ENCODE measurements around the gene VSIR. TPM values are rescaled to one million over a fixed set of nuclear protein-coding genes. Genes with fewer than 3 reads are reported as not detected.
A peak's percentile ranks its signal among the peaks of the same experiment; 100 is the strongest.

Gene VSIR
- total and polyA plus RNA-seq, 2 experiments from 2014 or later = 81.6 to 153 TPM

DNA sequence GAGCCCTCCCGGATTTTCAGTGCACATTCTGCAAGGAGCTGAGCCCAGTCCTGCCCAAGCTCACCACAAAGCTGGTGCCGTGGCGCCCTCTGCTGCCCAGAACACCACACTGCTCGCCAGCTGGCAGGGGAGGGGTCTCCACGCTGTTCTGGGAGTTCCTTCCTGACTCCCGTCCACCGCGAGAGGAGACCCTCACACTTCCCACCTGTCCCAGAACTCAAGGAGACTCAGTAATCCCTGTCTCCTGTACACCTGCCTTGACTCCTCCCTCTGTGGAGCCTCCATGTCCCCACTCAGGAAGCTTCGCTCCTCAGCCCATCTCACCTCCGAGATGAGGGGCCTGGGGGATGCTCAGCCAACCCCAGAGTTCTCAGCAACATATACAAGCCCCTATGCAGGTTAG, 65.0 kb downstream of the VSIR start:
- TF ChIP-seq EZH2phosphoT487 (IDR thresholded peaks at IDR 0.05; ENCODE audit: insufficient read depth, low read depth) (no peak), EZH2 (IDR thresholded peaks at IDR 0.05; ENCODE audit: insufficient read depth, poor library complexity, severe bottlenecking) (no peak)
- Histone ChIP-seq H3K4me1 (ENCODE audit: insufficient read depth) (peaks cover 6% of the 10 kb centered on the region), H3K36me3 (ENCODE audit: low read depth) (no peaks in the 10 kb centered on the region), H3K79me2 (ENCODE audit: insufficient read depth) (no peaks in the 10 kb centered on the region), H3K9me2 (ENCODE audit: insufficient read depth) (no peaks in the 10 kb centered on the region), H2AFZ (no peak overlapping the region), H4K20me1 (ENCODE audit: insufficient read depth) (no peaks in the 10 kb centered on the region), H3K4me2 (ENCODE audit: unreplicated experiment) (no peak overlapping the region), H3K27ac (no peak overlapping the region), H3F3A (ENCODE audit: insufficient read depth) (no peaks in the 10 kb centered on the region), H3K9me3 (ENCODE audit: low read depth) (no peaks in the 10 kb centered on the region), H3K9ac (no peak overlapping the region), H3K27me3 (replicated peaks; ENCODE audit: insufficient read depth) (no peaks in the 10 kb centered on the region), H3K4me3 (no peak overlapping the region)
- DNase-seq = peak; percentile 57
- WGBS, 2 experiments (ENCODE audit: low coverage in 1 of 2, low lambda C conversion rate in 2 of 2, missing lambda C conversion rate in 2 of 2) = 12 to 16% methylated on average over 8 to 10 of the region's 10 CpGs
- in situ Hi-C loops (cut with MboI) = no loop called here

DNA sequence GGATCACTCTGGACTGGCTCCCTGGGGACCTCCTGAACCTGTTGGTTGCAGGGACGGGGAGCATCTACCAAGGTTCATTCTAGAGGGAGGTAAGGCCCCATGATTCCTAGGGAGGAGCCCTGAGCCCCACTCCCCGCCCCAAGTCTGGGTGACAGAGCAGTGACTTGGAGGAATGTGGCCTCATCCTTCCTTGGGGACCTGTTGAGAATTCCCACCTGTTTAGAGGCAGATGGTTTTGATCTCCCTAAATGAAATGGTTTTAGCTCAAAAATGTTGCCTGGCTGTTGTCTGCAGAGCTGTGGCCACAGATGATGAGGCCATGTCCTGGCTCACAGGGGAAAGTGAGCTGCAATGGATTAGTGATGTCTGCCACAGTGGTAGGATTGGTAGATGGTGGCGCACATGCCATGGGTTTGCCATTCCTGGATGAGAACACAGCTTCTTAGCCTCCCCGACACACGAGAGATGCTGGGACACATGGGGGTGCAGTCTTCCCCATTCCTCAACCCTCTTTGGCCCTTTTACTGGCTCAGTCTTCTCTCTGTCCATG, 66.0 kb downstream of the VSIR start:
- DNase-seq = no peak
- no peaks in the 10 kb centered on the region for H3K36me3 ChIP-seq (ENCODE audit: low read depth)
- H3K9ac ChIP-seq = no peak overlapping the region
- 52 to 53% methylated on average over 5 of the region's 5 CpGs for WGBS, 2 experiments (ENCODE audit: low coverage in 1 of 2, low lambda C conversion rate in 2 of 2, missing lambda C conversion rate in 2 of 2)
- no peaks in the 10 kb centered on the region for H3K9me3 ChIP-seq (ENCODE audit: low read depth)
- in situ Hi-C loops (cut with MboI) = no loop called here
- H3K4me1 ChIP-seq (ENCODE audit: insufficient read depth) = no peaks in the 10 kb centered on the region
- H4K20me1 ChIP-seq (ENCODE audit: insufficient read depth) = no peaks in the 10 kb centered on the region
- no peak overlapping the region for H2AFZ ChIP-seq
- TF ChIP-seq EZH2 (IDR thresholded peaks at IDR 0.05; ENCODE audit: insufficient read depth, poor library complexity, severe bottlenecking) (no peak), EZH2phosphoT487 (IDR thresholded peaks at IDR 0.05; ENCODE audit: insufficient read depth, low read depth) (no peak)
- no peaks in the 10 kb centered on the region for H3K27me3 ChIP-seq (replicated peaks; ENCODE audit: insufficient read depth)
- H3K27ac ChIP-seq = no peak overlapping the region
- H3K79me2 ChIP-seq (ENCODE audit: insufficient read depth) = no peaks in the 10 kb centered on the region
- H3K9me2 ChIP-seq (ENCODE audit: insufficient read depth) = no peaks in the 10 kb centered on the region
- no peak overlapping the region for H3K4me3 ChIP-seq
- no peak overlapping the region for H3K4me2 ChIP-seq (ENCODE audit: unreplicated experiment)
- H3F3A ChIP-seq (ENCODE audit: insufficient read depth) = no peaks in the 10 kb centered on the region

DNA sequence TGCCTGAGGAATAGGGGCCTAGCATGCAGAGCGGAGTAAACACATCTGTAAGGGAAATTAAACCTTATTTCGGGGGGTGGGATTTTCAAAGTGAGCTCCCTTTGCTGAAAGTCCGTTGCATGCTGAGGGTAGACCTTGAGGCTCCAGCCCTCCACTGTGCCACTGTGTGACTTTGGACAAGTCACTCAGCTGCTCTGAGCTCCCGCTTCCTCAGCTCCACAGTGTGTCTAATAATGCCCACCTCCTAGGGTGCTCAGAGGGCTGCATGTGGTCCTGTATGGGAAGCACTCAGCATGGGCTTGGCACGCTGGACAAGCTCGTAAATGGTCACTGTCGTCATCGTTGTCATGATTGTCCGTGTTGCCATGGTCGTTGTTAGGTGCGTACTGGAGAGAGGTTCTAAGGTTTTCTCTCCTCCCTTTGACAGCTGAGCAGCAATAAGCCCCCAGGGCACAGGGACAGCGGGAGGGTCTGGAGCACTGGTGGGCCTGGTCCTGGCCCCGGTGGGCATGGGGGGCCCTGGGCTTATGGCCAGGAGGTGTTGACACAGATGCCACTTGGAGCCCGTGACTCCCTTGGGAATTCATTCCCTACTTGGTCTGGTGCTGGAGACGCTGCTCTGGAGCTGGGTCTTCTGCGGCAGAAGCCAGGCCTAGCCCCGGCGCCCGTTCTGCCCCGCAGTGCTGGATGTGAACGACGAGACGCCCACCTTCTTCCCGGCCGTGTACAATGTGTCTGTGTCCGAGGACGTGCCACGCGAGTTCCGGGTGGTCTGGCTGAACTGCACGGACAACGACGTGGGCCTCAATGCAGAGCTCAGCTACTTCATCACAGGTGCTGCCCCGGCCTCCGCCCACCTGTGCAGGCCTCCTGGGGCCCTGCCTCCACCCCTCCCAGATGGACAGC, 66.9 kb downstream of the VSIR start:
- Histone ChIP-seq H2AFZ (no peak overlapping the region), H3K9me3 (ENCODE audit: low read depth) (no peaks in the 10 kb centered on the region), H3K4me3 (no peak overlapping the region), H3K27me3 (replicated peaks; ENCODE audit: insufficient read depth) (no peaks in the 10 kb centered on the region; the same call in 1 of the 2 replicates), H3K9me2 (ENCODE audit: insufficient read depth) (no peaks in the 10 kb centered on the region), H3K4me1 (ENCODE audit: insufficient read depth) (no peaks in the 10 kb centered on the region), H3K36me3 (ENCODE audit: low read depth) (no peaks in the 10 kb centered on the region), H3K27ac (no peak overlapping the region), H3K79me2 (ENCODE audit: insufficient read depth) (no peaks in the 10 kb centered on the region), H3K9ac (no peak overlapping the region), H4K20me1 (ENCODE audit: insufficient read depth) (no peaks in the 10 kb centered on the region), H3F3A (ENCODE audit: insufficient read depth) (no peaks in the 10 kb centered on the region), H3K4me2 (ENCODE audit: unreplicated experiment) (no peak overlapping the region)
- in situ Hi-C loops (cut with MboI) = no loop called here
- no peak for DNase-seq
- WGBS, 2 experiments (ENCODE audit: low coverage in 1 of 2, low lambda C conversion rate in 2 of 2, missing lambda C conversion rate in 2 of 2) = 72 to 76% methylated on average over 30 to 35 of the region's 35 CpGs
- TF ChIP-seq EZH2 (IDR thresholded peaks at IDR 0.05; ENCODE audit: insufficient read depth, poor library complexity, severe bottlenecking) (no peak), EZH2phosphoT487 (IDR thresholded peaks at IDR 0.05; ENCODE audit: insufficient read depth, low read depth) (no peak)

DNA sequence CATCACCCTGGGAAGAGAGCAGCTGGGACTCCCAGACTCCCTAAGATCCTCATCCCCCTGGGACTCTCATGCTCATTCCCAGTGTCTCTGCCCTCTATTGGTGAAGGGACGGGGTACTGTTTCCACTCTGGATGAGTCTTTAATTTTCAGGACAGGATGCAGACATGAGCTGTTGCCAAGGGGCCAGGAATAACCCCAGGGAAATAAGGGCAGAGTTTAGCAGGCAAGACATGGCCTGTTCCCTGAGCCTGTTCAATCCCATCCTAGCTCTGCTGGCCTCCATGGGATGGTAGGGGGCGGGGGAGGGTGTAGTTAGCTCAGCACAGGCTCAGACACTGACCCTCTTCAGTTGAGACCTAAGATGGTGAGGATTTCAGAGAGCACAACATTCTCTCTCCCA, 67.7 kb downstream of the VSIR start:
- Histone ChIP-seq H4K20me1 (ENCODE audit: insufficient read depth) (no peaks in the 10 kb centered on the region), H3K4me3 (no peak overlapping the region), H3K4me2 (ENCODE audit: unreplicated experiment) (no peak overlapping the region), H3K4me1 (ENCODE audit: insufficient read depth) (no peaks in the 10 kb centered on the region), H3K9ac (no peak overlapping the region), H3K9me3 (ENCODE audit: low read depth) (no peaks in the 10 kb centered on the region), H3K79me2 (ENCODE audit: insufficient read depth) (no peaks in the 10 kb centered on the region), H3K36me3 (ENCODE audit: low read depth) (no peaks in the 10 kb centered on the region), H3K27ac (no peak overlapping the region), H3K27me3 (replicated peaks; ENCODE audit: insufficient read depth) (no peaks in the 10 kb centered on the region; the same call in 1 of the 2 replicates), H2AFZ (no peak overlapping the region), H3K9me2 (ENCODE audit: insufficient read depth) (no peaks in the 10 kb centered on the region), H3F3A (ENCODE audit: insufficient read depth) (no peaks in the 10 kb centered on the region)
- no peak for TF ChIP-seq EZH2 (IDR thresholded peaks at IDR 0.05; ENCODE audit: insufficient read depth, poor library complexity, severe bottlenecking)
- TF ChIP-seq EZH2phosphoT487 (IDR thresholded peaks at IDR 0.05; ENCODE audit: insufficient read depth, low read depth) = no peak
- in situ Hi-C loops (cut with MboI) = no loop called here
- peak; percentile 8 for DNase-seq
- WGBS, 2 experiments (ENCODE audit: low coverage in 1 of 2, low lambda C conversion rate in 2 of 2, missing lambda C conversion rate in 2 of 2) = 61 to 73% methylated on average over 2 of the region's 2 CpGs

Data from GM23248 (cell line).